Nephron (organoid): Measurements from ENCODE around the gene PDE6H.
A peak's percentile ranks its signal among the peaks of the same experiment; 100 is the strongest.

Source experiments
- H3K27ac Mint-ChIP-seq, 3 experiments: 2 replicates each; pipeline ENCODE4 v1.8.0; 2020; ENCODE audit warnings: mixed read lengths in 3 of 3, mild to moderate bottlenecking in 2 of 3, moderate library complexity in 1 of 3
- H3K27me3 Mint-ChIP-seq: 2 replicates; pipeline ENCODE4 v1.8.0; 2021; ENCODE audit warnings: low read depth, mild to moderate bottlenecking, moderate library complexity, mixed read lengths
- H3K36me3 Mint-ChIP-seq: 2 replicates; pipeline ENCODE4 v1.8.0; 2020; ENCODE audit warnings: low read depth, mixed read lengths
- H3K4me1 Mint-ChIP-seq: 2 replicates; pipeline ENCODE4 v1.8.0; 2020; ENCODE audit warnings: mixed read lengths
- H3K4me3 Mint-ChIP-seq, 3 experiments: 2 replicates each; pipeline ENCODE4 v1.8.0; 2020; ENCODE audit warnings: mild to moderate bottlenecking in 3 of 3, mixed read lengths in 3 of 3, moderate library complexity in 2 of 3
- H3K9me3 Mint-ChIP-seq: 2 replicates; pipeline ENCODE4 v1.8.0; 2020; ENCODE audit warnings: mixed read lengths
- CTCF ChIP-seq, 3 experiments: fragments of 200-600 bp; sonication (generic); IDR thresholded peaks; one replicate each; pipeline ENCODE4 v1.5.0; 2021; ENCODE audit warnings: antibody characterized with exemption in 3 of 3; ENCODE audit not compliant: unreplicated experiment in 3 of 3

PDE6H gene

GRCh38 chr12:14951851-14952250, 21.0 kb upstream of the PDE6H start:
- Mint-ChIP-seq H3K27ac (peak overlapping the region in 2 of 3 experiments; percentile 23 to 41), H3K4me1 (peaks cover 24% of the 10 kb centered on the region), H3K9me3 (no peaks in the 10 kb centered on the region), H3K27me3 (no peaks in the 10 kb centered on the region), H3K36me3 (no peaks in the 10 kb centered on the region), H3K4me3 (no peak overlapping the region)
- TF ChIP-seq CTCF (IDR thresholded peaks at IDR 0.05; ENCODE audit: unreplicated experiment in 3 of 3) = no peak

GRCh38 chr12:14952299-14952921, 20.4 kb upstream of the PDE6H start:
- Mint-ChIP-seq H3K27me3 (no peaks in the 10 kb centered on the region), H3K36me3 (no peaks in the 10 kb centered on the region)
- no peak for TF ChIP-seq CTCF (IDR thresholded peaks at IDR 0.05; ENCODE audit: unreplicated experiment in 3 of 3)

GRCh38 chr12:14953752-14954151, 19.1 kb upstream of the PDE6H start:
- Mint-ChIP-seq H3K27me3 (no peaks in the 10 kb centered on the region), H3K4me3 (no peak overlapping the region), H3K27ac (no peak overlapping the region), H3K36me3 (no peaks in the 10 kb centered on the region), H3K4me1 (peaks cover 11% of the 10 kb centered on the region), H3K9me3 (no peaks in the 10 kb centered on the region)
- no peak for TF ChIP-seq CTCF (IDR thresholded peaks at IDR 0.05; ENCODE audit: unreplicated experiment in 3 of 3)

More at GRCh38 chr12:14952299-14952921, 20.4 kb upstream of the PDE6H start:
- Mint-ChIP-seq H3K4me3 (no peak overlapping the region), H3K27ac (peak overlapping the region; percentile 6 to 23 (median 11)), H3K9me3 (no peaks in the 10 kb centered on the region), H3K4me1 (peaks cover 22% of the 10 kb centered on the region)

GRCh38 chr12:14954269-14954668, 18.6 kb upstream of the PDE6H start:
- H3K27ac Mint-ChIP-seq = peak overlapping the region in 1 of 3 experiments; percentile 29
- H3K9me3 Mint-ChIP-seq = no peaks in the 10 kb centered on the region
- H3K36me3 Mint-ChIP-seq = no peaks in the 10 kb centered on the region
- no peak for TF ChIP-seq CTCF (IDR thresholded peaks at IDR 0.05; ENCODE audit: unreplicated experiment in 3 of 3)
- H3K27me3 Mint-ChIP-seq = no peaks in the 10 kb centered on the region
- no peak overlapping the region for H3K4me3 Mint-ChIP-seq
- peaks cover 6% of the 10 kb centered on the region for H3K4me1 Mint-ChIP-seq

- Mint-ChIP-seq H3K4me3 (no peak overlapping the region), H3K9me3 (no peaks in the 10 kb centered on the region)
Measured at GRCh38 chr12:14956024-14956891, 16.6 kb upstream of the PDE6H start.

More at GRCh38 chr12:14956024-14956891, 16.6 kb upstream of the PDE6H start:
- H3K27ac Mint-ChIP-seq = no peak overlapping the region
- peaks cover 13% of the 10 kb centered on the region for H3K4me1 Mint-ChIP-seq
- no peaks in the 10 kb centered on the region for H3K27me3 Mint-ChIP-seq
- TF ChIP-seq CTCF (IDR thresholded peaks at IDR 0.05; ENCODE audit: unreplicated experiment in 3 of 3) = no peak
- H3K36me3 Mint-ChIP-seq = no peaks in the 10 kb centered on the region
